ENCODE results near the gene TEX10. TPM values are rescaled to one million over a fixed set of nuclear protein-coding genes. Genes with fewer than 3 reads are reported as not detected.

TEX10 gene
- total and polyA plus RNA-seq, 2 of the 13 experiments (the other 11 are each of a cell fraction or from before 2014, with no cell fraction given) = 18.1 to 38.7 TPM

GRCh38 chr9:100303747-100304146, 49.0 kb downstream of the TEX10 start:
- H3K4me2 ChIP-seq (ENCODE audit: low read depth, low read length) = no peak overlapping the region
- no peak overlapping the region for H3K9ac ChIP-seq (ENCODE audit: insufficient read depth, low read depth, low read length)
- H3K4me1 ChIP-seq (ENCODE audit: insufficient read depth, low read length) = peaks cover 12% of the 10 kb centered on the region; the same call in 1 of the 2 replicates
- no TSS peak for BruUV-seq (replicated peaks)
- H4K20me1 ChIP-seq (ENCODE audit: insufficient read depth, low read length) = peaks cover 5% of the 10 kb centered on the region; the same call in 1 of the 2 replicates
- peaks cover 10 to 62% of the 10 kb centered on the region in 2 experiments for H3K36me3 ChIP-seq (replicated peaks in 1 of 2; ENCODE audit: control insufficient read depth in 1 of 2, insufficient read depth in 2 of 2, low read length in 2 of 2)
- 98% methylated on average over 2 of the region's 3 CpGs for WGBS (ENCODE audit: low lambda C conversion rate)
- FAIRE-seq (no peak), ATAC-seq (no peak), DNase-seq (ENCODE audit: low spot score) (no peak)
- ChIA-PET POLR2A (no interaction called here), CTCF (ENCODE audit: low intra/inter-chr PET ratio, low total read pairs) (no interaction called here)
- intact Hi-C loops (cut with micrococcal nuclease; ENCODE audit: unreplicated experiment) = no loop called here
- H3K9me3 ChIP-seq (ENCODE audit: low read length) = no peaks in the 10 kb centered on the region
- no peak for TF ChIP-seq ZNF549 (CRISPR knock-in tag; IDR thresholded peaks at IDR 0.05)
- TF ChIP-seq RBM22 (optimal IDR thresholded peaks at IDR 0.05; ENCODE audit: low read length) = peak; percentile 44
- H3K4me3 ChIP-seq (replicated peaks in 1 of 3; ENCODE audit: insufficient read depth in 1 of 3, low read depth in 2 of 3, low read length in 3 of 3) = no peak overlapping the region
- H3K79me2 ChIP-seq (ENCODE audit: insufficient read depth, low read length) = peaks cover 6% of the 10 kb centered on the region
- in situ Hi-C loops (cut with HindIII; ENCODE audit: extremely low pct_ligation_motif_present, low pct_unique_long_range_greater_than_20kb) = loop anchor here (25.0 kb wide), 1 partner anchor 266 kb away; no protein-coding TSS in a partner anchor
- no peak overlapping the region for H3K27ac ChIP-seq (ENCODE audit: extremely low read length, insufficient read depth, low read length)
- no peak overlapping the region for H2AFZ ChIP-seq (ENCODE audit: low read length)
- H3K27me3 ChIP-seq (ENCODE audit: control insufficient read depth in 1 of 2, insufficient read depth in 2 of 2, low read length in 2 of 2) = no peaks in the 10 kb centered on the region

DNA sequence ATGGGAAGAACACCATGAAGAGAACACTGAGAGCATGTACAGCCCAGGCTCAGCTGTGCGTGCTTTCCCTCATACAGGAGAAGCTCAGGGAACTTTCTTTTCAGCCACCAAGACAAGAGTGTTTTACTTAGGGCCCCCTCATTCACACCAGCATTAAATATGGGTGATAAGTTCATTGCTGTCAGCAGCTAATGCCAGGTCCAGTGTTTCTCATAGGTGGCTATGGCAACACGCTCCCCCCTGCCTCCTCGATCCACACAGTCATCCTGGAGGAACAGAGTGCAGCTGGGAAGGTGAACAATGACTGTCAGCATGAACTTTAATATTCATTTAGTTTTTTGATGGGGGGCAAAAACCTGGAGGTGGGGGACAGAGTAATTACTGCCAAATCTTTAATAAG, 54.4 kb downstream of the TEX10 start:
- Histone ChIP-seq H3K79me2 (ENCODE audit: insufficient read depth, low read length) (no peaks in the 10 kb centered on the region), H3K36me3 (replicated peaks in 1 of 2; ENCODE audit: control insufficient read depth in 1 of 2, insufficient read depth in 2 of 2, low read length in 2 of 2) (peaks cover 19 to 89% of the 10 kb centered on the region in 2 experiments), H3K4me3 (replicated peaks in 1 of 3; ENCODE audit: insufficient read depth in 1 of 3, low read depth in 2 of 3, low read length in 3 of 3) (no peak overlapping the region), H3K4me1 (ENCODE audit: insufficient read depth, low read length) (peaks cover 34% of the 10 kb centered on the region), H3K9ac (ENCODE audit: insufficient read depth, low read depth, low read length) (no peak overlapping the region), H3K27ac (ENCODE audit: extremely low read length, insufficient read depth, low read length) (no peak overlapping the region), H3K27me3 (ENCODE audit: control insufficient read depth in 1 of 2, insufficient read depth in 2 of 2, low read length in 2 of 2) (no peaks in the 10 kb centered on the region), H3K9me3 (ENCODE audit: low read length) (no peaks in the 10 kb centered on the region), H4K20me1 (ENCODE audit: insufficient read depth, low read length) (peaks cover 6% of the 10 kb centered on the region; the same call in 1 of the 2 replicates), H3K4me2 (ENCODE audit: low read depth, low read length) (no peak overlapping the region), H2AFZ (ENCODE audit: low read length) (no peak overlapping the region)
- DNase-seq (ENCODE audit: low spot score) = no peak
- in situ Hi-C loops (cut with HindIII; ENCODE audit: extremely low pct_ligation_motif_present, low pct_unique_long_range_greater_than_20kb) = no loop called here
- POLR2A ChIA-PET = no interaction called here
- TF ChIP-seq NFAT5 (CRISPR knock-in tag; IDR thresholded peaks at IDR 0.05) (no peak), RBM22 (optimal IDR thresholded peaks at IDR 0.05; ENCODE audit: low read length) (peak; percentile 54)
- CTCF ChIA-PET (ENCODE audit: low intra/inter-chr PET ratio, low total read pairs) = no interaction called here
- 93% methylated on average over 3 of the region's 3 CpGs for WGBS (ENCODE audit: low lambda C conversion rate)
- intact Hi-C loops (cut with micrococcal nuclease; ENCODE audit: unreplicated experiment) = no loop called here
- ATAC-seq = no peak
- FAIRE-seq = no peak
- BruUV-seq (replicated peaks) = no TSS peak
